GF-D8 (cell line): ENCODE data around the gene CBY3.
"Not testable (repeated sequence)": the region's sequence is repeated elsewhere in the genome, so short reads cannot be mapped to it uniquely, and the experiment has no call there.

Experiments used
- DNase-seq: peaks from one replicate; lab custom pipeline; 2025; lab: John Stamatoyannopoulos, UW

CBY3 gene

GRCh38 chr5:179668391-179668790 lies 12.4 kb downstream of the CBY3 start:
- peak; percentile 4 for DNase-seq

GRCh38 chr5:179661647-179662046 lies 19.2 kb downstream of the CBY3 start:
- not testable (repeated sequence) for DNase-seq

DNA sequence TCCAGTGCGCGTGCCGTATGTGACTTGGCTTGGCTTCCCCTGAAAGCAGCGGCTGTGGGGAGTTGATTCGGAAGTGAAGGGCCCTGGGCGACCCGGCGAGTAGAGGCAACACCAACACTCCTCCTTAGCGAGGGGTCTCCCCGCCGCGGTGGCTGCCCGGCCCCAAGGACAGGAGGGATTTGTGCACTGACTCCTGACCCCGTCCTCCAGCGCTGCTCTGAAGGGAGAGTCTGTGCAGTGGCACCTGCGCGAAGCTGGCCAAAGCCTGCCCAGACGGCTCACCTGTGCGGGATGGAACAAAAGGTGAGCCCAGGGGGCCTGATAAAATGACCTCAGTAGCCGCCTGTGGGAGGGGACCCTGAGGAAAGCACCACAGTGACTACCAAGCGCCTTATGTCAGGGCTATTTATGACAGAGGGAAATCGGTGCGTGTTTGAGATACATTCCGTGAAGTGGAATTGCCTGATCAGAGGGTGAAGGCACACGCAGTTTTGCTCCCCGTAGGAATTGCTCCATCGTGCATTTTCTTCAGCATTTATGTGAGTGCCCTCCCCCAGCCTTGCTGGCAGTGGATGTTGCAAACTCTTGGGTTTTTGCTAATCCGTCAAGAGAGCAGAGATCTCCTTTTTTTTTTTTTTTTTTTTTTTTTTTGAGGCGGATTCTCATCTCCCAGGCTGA lies 22.5 kb downstream of the CBY3 start:
- DNase-seq: peak; percentile 1

GRCh38 chr5:179657302-179658178 lies 23.3 kb downstream of the CBY3 start:
- not testable (repeated sequence) for DNase-seq

DNA sequence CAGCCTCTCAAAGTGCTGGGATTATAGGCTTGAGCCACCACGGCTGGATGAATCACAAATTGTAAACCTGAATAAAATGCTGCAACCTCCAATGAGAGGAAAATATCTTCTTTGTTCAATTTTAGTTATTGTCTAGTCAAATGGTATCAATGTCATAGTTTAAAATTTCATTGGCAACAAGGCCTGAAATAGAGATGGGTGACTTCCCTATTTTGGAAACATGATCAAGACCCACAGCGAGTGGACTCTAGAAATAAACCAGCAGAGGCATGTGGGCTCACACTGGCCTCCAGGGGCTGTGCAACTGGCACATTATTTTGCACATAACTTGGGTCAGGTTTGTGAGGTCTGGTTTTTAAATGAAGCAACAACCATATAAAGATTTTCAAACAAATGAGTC lies 27.7 kb downstream of the CBY3 start:
- not testable (repeated sequence) for DNase-seq

DNA sequence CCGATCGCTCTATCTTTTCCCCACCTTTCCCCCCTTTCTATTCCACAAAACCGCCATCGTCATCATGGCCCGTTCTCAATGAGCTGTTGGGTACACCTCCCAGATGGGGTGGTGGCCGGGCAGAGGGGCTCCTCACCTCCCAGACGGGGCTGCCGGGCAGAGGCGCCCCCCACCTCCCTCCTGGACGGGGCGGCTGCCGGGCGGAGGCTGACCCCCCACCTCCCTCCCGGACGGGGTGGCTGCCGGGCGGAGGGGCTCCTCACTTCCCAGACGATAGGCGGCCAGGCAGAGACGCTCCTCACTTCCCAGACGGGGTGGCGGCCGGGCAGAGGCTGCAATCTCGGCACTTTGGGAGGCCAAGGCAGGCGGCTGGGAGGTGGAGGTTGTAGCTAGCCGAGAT lies 30.6 kb downstream of the CBY3 start:
- DNase-seq: not testable (repeated sequence)

DNA sequence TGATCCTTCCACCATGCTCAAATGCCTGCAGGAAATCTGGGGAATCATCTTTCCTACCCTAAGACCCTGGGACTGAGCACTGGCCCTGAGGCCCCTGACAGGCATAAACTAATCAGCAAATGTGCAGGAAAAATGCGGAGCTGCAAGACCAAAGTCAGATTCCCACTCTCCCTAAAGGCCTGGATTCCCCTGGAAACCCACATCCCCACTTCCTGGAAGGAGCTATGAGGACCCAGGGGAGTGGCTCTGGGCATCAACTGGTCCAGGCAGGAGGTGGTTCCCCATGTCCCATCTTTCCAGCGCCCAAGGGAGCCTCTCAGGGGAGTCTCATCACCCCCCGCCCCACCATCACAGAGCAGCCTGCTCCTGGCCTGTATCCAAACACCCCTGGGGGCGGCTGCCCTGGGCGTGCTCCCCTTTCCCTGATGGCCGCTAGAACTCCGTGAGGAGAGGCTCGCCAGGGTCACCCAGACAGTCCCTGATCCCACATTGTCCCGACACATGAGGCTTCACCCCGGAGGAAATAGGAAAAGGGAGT lies 31.6 kb downstream of the CBY3 start:
- DNase-seq: not testable (repeated sequence)

DNA sequence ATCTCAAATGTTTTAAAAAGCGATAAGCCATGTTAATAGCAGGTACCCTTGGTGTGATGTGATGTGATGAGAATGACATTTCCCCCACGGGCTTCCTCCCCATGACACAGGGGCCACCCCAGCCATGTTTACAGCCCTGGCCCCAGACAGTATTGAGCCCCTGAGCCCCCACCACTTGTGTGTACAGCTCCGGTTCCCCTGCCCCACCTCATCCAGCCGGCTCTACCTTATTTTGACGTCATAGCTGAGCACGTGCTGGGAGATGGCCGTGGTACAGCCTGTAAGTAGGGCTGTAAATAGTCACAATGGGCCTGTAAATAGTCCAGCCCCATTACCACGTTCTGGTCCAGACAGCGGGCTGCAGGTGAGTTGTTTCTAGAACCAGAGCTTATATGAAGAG lies 32.4 kb downstream of the CBY3 start:
- no peak for DNase-seq

- DNase-seq: not testable (repeated sequence)
These were observed 36.1 kb downstream of the CBY3 start for GRCh38 chr5:179644766-179645165.

- DNase-seq: not testable (repeated sequence)
These were observed 37.5 kb downstream of the CBY3 start for GRCh38 chr5:179643141-179643920.

- not testable (repeated sequence) for DNase-seq
These were observed 38.2 kb downstream of the CBY3 start for GRCh38 chr5:179642626-179643025.

- not testable (repeated sequence) for DNase-seq
These were observed 39.1 kb downstream of the CBY3 start for GRCh38 chr5:179641745-179642144.

DNA sequence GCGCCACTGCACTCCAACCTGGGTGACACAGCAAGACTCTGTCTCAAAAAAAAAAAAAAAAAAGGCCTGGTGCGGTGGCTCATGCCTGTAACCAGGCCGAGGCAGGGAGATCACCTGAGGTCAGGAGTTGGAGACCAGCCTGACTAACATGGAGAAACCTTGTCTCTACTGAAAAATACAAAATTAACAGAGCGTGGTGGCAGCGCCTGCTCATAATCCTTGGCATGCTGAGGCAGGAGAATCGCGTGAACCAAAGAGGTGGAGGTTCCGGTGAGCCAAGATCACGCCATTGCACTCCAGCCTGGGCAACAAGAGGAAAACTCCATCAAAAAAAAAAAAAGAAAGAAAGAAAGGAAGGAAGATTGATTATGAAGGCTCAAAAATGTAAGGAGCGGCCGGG lies 41.5 kb downstream of the CBY3 start:
- DNase-seq: not testable (repeated sequence)

- DNase-seq: not testable (repeated sequence)
These were observed 46.3 kb downstream of the CBY3 start for GRCh38 chr5:179634370-179635172.

DNA sequence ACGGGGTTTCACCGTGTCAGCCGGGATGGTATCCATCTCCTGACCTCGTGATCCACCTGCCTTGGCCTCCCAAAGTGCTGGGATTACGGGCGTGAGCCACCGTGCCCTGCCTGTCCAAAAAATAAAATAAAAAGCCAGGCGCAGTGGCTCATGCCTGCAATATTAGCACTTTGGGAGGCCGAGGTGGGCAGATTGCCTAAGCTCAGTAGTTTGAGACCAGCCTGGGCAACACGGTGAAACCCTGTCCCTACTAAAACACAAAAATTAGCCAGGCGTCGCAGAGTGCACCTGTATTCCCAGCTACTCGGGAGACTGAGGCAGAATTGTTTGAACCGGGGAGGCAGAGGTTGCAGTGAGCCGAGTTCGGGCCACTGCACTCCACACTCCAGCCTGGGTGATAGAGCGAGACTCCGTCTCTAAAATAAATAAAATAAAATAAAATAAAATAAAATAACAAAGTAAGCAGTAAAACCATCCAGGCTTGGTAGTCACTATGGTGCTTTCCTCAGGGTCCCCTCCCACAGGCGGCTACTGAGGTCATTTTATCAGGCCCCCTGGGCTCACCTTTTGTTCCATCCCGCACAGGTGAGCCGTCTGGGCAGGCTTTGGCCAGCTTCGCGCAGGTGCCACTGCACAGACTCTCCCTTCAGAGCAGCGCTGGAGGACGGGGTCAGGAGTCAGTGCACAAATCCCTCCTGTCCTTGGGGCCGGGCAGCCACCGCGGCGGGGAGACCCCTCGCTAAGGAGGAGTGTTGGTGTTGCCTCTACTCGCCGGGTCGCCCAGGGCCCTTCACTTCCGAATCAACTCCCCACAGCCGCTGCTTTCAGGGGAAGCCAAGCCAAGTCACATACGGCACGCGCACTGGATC lies 47.1 kb downstream of the CBY3 start:
- not testable (repeated sequence) for DNase-seq
